Upper lobe of left lung (tissue), 6 donors: Measurements from ENCODE around the gene ANKRD13C. TPM values are rescaled to one million over a fixed set of nuclear protein-coding genes. Genes with fewer than 3 reads are reported as not detected.

Experiments used
- ATAC-seq, 2 donors: fragments of 200-7000 bp; cut with Tn5 transposase; one replicate each; pipeline ENCODE4 v1.9.1; 2022; ENCODE audit warnings: mild to moderate bottlenecking in 2 of 2, moderate library complexity in 2 of 2; ENCODE audit not compliant: low FRiP score in 2 of 2
- DNase-seq, 2 donors: peaks; one replicate each; pipeline ENCODE4 v3.0.0-alpha.2; 2019 to 2020
- H3K27ac ChIP-seq, 4 donors: fragments of 200-600 bp; sonication (generic); one replicate each; pipeline ENCODE4 v1.5.1; 2016 to 2019
- H3K27me3 ChIP-seq, 4 donors: fragments of 200-600 bp; sonication (generic); one replicate each; pipeline ENCODE4 v1.5.1; 2017 to 2019
- H3K36me3 ChIP-seq, 4 donors: fragments of 200-600 bp; sonication (generic); one replicate each; pipeline ENCODE4 v1.5.1; 2016 to 2019
- H3K4me1 ChIP-seq, 4 donors: fragments of 200-600 bp; sonication (generic); one replicate each; pipeline ENCODE4 v1.5.1; 2018 to 2019
- H3K4me3 ChIP-seq, 4 donors: fragments of 200-600 bp; sonication (generic); one replicate each; pipeline ENCODE4 v1.5.1; 2017 to 2019; ENCODE audit warnings: mild to moderate bottlenecking in 2 of 4, moderate library complexity in 1 of 4
- H3K9me3 ChIP-seq, 4 donors: fragments of 200-600 bp; sonication (generic); one replicate each; pipeline ENCODE4 v1.5.1; 2018 to 2019
- CTCF ChIP-seq, 6 experiments: fragments of 450-650 bp in 4 of 6; fragments of 200-600 bp in 2 of 6; sonication (generic) in 2 of 6; IDR thresholded peaks; one replicate each; pipeline ENCODE4 v1.5.1; 2016 to 2019; ENCODE audit warnings: antibody characterized with exemption in 6 of 6
- EP300 ChIP-seq, 4 donors: sonication (generic); formaldehyde crosslinking; IDR thresholded peaks; one replicate each; pipeline ENCODE4 v1.5.1; 2017; ENCODE audit warnings: antibody characterized with exemption in 4 of 4, control low read depth in 2 of 4
- POLR2A ChIP-seq, 4 donors: fragments of 450-650 bp; IDR thresholded peaks; one replicate each; pipeline ENCODE4 v1.5.1; 2016 to 2017; ENCODE audit warnings: antibody characterized with exemption in 4 of 4, mild to moderate bottlenecking in 2 of 4
- POLR2AphosphoS5 ChIP-seq, 2 donors: sonication (generic); formaldehyde crosslinking; IDR thresholded peaks; one replicate each; pipeline ENCODE4 v1.5.1; 2017; ENCODE audit warnings: antibody characterized with exemption in 2 of 2
- WGBS, 2 donors: methylation state at CpG; one replicate each; pipeline ENCODE4 v1.1.5; 2017 to 2018; 5-methylcytosine and 5-hydroxymethylcytosine counted together
- total RNA-seq, 6 donors: library from RNA; depleted of rRNA in 4 of 6; stranded (reverse); fragments of >200 nt in 4 of 6; gene quantifications; one replicate each; pipeline versions ENCODE4 v1.1.0 to v1.2.1, GENCODE V29; 2016 to 2021
- donor health status: DM: no; HTN: no; CAD: no; lungs with moderate emphysema.
- donor health status: DM: no; HTN: yes; CAD: no; lungs with severe emphysema.

Gene ANKRD13C
- total RNA-seq, 6 donors from 2014 or later: 13.0 to 37.4 (median 20.6) TPM

DNA sequence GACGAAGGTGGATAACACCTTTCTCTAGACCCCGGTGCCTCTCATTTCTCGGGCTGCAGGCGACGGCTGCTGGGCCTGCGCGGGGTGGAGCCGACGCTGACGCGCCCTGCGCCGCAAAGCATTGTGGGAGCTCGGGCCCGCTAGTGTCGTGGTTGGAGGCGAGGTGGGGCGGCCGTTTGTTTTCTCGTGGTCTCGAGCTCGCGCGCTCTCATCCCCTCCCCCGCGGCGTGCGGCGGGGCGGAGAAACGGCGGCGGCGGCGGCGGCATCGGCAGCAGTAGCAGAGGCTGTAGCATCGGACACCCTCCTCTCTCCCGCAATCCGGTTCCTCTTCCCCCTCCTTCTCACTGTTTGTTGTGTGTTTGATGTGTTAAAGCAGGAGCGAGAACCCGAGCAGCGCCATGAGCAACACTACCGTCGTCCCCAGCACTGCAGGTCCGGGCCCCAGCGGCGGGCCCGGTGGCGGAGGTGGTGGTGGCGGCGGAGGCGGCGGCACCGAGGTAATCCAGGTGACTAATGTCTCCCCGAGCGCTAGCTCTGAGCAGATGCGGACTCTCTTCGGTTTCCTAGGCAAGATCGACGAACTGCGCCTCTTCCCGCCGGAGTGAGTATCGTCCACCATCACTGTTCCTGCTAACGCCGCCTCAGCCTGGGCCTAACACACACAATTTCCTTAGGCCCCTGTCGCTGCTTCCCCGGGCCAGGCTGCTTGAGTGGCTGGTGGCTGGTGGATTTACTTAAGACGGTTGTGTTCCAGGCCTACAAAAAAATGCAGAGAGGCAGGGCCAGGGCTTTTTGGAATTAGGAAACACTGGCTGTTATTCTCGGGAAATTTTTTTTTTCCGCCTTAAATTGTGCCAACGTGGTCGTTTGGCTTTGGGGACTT is 133.0 kb downstream of the ANKRD13C start, which contains the start of gene SRSF11:
SRSF11 (plus strand) TSS at position 143 of the 884 bp plus-strand sequence; CDS start at position 400, 257 bp downstream.
- H3K36me3 ChIP-seq: peaks cover 0 to 18% (median 4%) of the 10 kb centered on the region in 4 donors
- TF ChIP-seq POLR2A (IDR thresholded peaks at IDR 0.05) (peak in 3 of 4 donors; percentile 78 to 92 (median 90)), CTCF (IDR thresholded peaks at IDR 0.05) (peak in 5 of 6 experiments; percentile 9 to 48 (median 33)), POLR2AphosphoS5 (IDR thresholded peaks at IDR 0.05) (peak; percentile 85 to 90), EP300 (IDR thresholded peaks at IDR 0.05) (peak in 1 of 4 donors; percentile 37)
- H3K4me1 ChIP-seq: peaks cover 32 to 36% (median 35%) of the 10 kb centered on the region in 4 donors
- DNase-seq (peak; percentile 95 to 99), ATAC-seq (peak; percentile 100)
- H3K9me3 ChIP-seq: no peaks in the 10 kb centered on the region
- WGBS, 2 donors: 0 to 1% methylated on average over 54 to 59 of the region's 74 CpGs
- H3K27me3 ChIP-seq: no peaks in the 10 kb centered on the region
- peak within 1 kb of the TSS; percentile 63 to 81 (median 67) for H3K4me3 ChIP-seq
- peak within 1 kb of the TSS; percentile 94 to 96 (median 96) for H3K27ac ChIP-seq

DNA sequence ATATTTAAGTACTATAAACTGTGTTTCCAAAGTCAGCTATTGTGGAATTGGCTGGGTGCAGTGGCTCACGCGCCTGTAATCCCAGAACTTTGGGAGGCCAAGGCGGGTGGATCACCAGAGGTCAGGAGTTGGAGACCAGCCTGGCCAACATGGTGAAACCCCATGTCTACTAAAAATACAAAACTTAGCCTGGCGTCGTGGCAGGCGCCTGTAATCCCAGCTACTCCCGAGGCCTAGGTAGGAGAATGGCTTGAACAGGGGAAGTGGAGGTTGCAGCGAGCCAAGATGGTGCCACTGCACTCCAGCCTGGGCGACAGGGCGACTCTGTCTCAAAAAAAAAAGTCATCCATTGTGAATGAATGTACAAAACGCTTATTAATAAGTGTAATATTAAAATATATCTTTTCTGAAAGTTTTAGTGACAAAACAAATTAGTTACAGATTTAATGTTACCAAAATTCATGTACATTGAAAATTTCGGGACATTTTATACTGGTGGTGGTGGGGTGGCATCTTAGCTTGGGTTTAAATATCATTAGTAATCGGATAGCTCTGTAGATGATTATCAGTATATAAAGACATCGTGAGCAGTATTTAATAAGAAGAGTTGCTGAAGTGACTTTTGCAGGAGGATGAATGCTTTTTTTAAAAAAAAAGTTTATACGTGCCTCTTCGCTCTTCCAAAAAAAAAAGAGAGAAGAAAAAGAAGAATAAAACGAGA is 133.8 kb downstream of the ANKRD13C start:
- Histone ChIP-seq H3K4me3 (peak overlapping the region in 3 of 4 donors; percentile 63 to 67 (median 67)), H3K4me1 (peaks cover 32 to 35% (median 34%) of the 10 kb centered on the region in 4 donors), H3K27ac (peak overlapping the region; percentile 94 to 96 (median 96)), H3K36me3 (peaks cover 0 to 21% (median 8%) of the 10 kb centered on the region in 4 donors), H3K9me3 (no peaks in the 10 kb centered on the region), H3K27me3 (no peaks in the 10 kb centered on the region)
- no peak for TF ChIP-seq CTCF (IDR thresholded peaks at IDR 0.05)
- no peak for TF ChIP-seq EP300 (IDR thresholded peaks at IDR 0.05)
- no peak for TF ChIP-seq POLR2AphosphoS5 (IDR thresholded peaks at IDR 0.05)
- no peak for TF ChIP-seq POLR2A (IDR thresholded peaks at IDR 0.05)
- DNase-seq (no peak), ATAC-seq (no peak)
- WGBS, 2 donors: 47 to 57% methylated on average over 14 to 17 of the region's 17 CpGs

- Histone ChIP-seq H3K9me3 (no peaks in the 10 kb centered on the region), H3K4me3 (no peak overlapping the region), H3K27me3 (no peaks in the 10 kb centered on the region), H3K27ac (peak overlapping the region in 1 of 4 donors; percentile 94), H3K36me3 (peaks cover 0 to 24% (median 6%) of the 10 kb centered on the region in 4 donors), H3K4me1 (peaks cover 32 to 35% (median 33%) of the 10 kb centered on the region in 4 donors)
- TF ChIP-seq POLR2A (IDR thresholded peaks at IDR 0.05) (no peak), CTCF (IDR thresholded peaks at IDR 0.05) (no peak), EP300 (IDR thresholded peaks at IDR 0.05) (no peak), POLR2AphosphoS5 (IDR thresholded peaks at IDR 0.05) (no peak)
- ATAC-seq (no peak), DNase-seq (no peak)
- WGBS, 2 donors: 89 to 90% methylated on average over 2 of the region's 2 CpGs
Measured at GRCh38 chr1:70220015-70220414, 134.5 kb downstream of the ANKRD13C start.

GRCh38 chr1:70211541-70211940 is 143.0 kb downstream of the ANKRD13C start:
- peaks cover 0 to 20% (median 5%) of the 10 kb centered on the region in 4 donors for H3K36me3 ChIP-seq
- no peak for TF ChIP-seq CTCF (IDR thresholded peaks at IDR 0.05)
- TF ChIP-seq POLR2AphosphoS5 (IDR thresholded peaks at IDR 0.05): no peak
- no peak for TF ChIP-seq POLR2A (IDR thresholded peaks at IDR 0.05)
- no peak for TF ChIP-seq EP300 (IDR thresholded peaks at IDR 0.05)
- H3K27me3 ChIP-seq: no peaks in the 10 kb centered on the region
- H3K4me1 ChIP-seq: peaks cover 23 to 40% (median 26%) of the 10 kb centered on the region in 4 donors
- H3K9me3 ChIP-seq: no peaks in the 10 kb centered on the region
- no peak overlapping the region for H3K27ac ChIP-seq
- no peak for ATAC-seq
- no peak for DNase-seq
- H3K4me3 ChIP-seq: no peak overlapping the region
